Ascending aorta (tissue), 2 donors: ENCODE results near the gene SGSM1. TPM values are rescaled to one million over a fixed set of nuclear protein-coding genes. Genes with fewer than 3 reads are reported as not detected.

Experiments used
- DNase-seq, 2 donors: peaks; one replicate each; pipeline ENCODE4 v3.0.0-alpha.2; 2019; ENCODE audit warnings: low spot score in 2 of 2
- H3K27ac ChIP-seq, 2 donors: fragments of 200-600 bp; sonication (generic); one replicate each; pipeline ENCODE4 v1.5.1; 2016 to 2017; ENCODE audit warnings: mild to moderate bottlenecking in 1 of 2
- H3K27me3 ChIP-seq: fragments of 200-600 bp; sonication (generic); one replicate; pipeline ENCODE4 v1.5.1; 2017
- H3K36me3 ChIP-seq, 2 donors: fragments of 200-600 bp; sonication (generic); one replicate each; pipeline ENCODE4 v1.5.1; 2016
- H3K4me1 ChIP-seq, 2 donors: fragments of 200-600 bp; sonication (generic); one replicate each; pipeline ENCODE4 v1.5.1; 2016 to 2017; ENCODE audit warnings: mild to moderate bottlenecking in 1 of 2
- H3K4me3 ChIP-seq, 2 donors: fragments of 200-600 bp; sonication (generic); one replicate each; pipeline ENCODE4 v1.5.1; 2016 to 2017; ENCODE audit warnings: mild to moderate bottlenecking in 1 of 2
- H3K9me3 ChIP-seq, 2 donors: fragments of 200-600 bp; sonication (generic); one replicate each; pipeline ENCODE4 v1.5.1; 2016
- CTCF ChIP-seq, 3 experiments: fragments of 200-600 bp in 2 of 3; fragments of 450-650 bp in 1 of 3; sonication (generic) in 2 of 3; IDR thresholded peaks; one replicate each; pipeline ENCODE4 v1.5.1; 2016 to 2019; ENCODE audit warnings: antibody characterized with exemption in 3 of 3, mild to moderate bottlenecking in 1 of 3, moderate library complexity in 1 of 3
- intact Hi-C: fragments of 100-400 bp; cut with DNase I; formaldehyde crosslinking; loops from one replicate; pipeline ENCODE4 v1.15.1; 2023
- total RNA-seq: library from RNA; depleted of rRNA; stranded (reverse); fragments of >200 nt; gene quantifications from one replicate; pipeline ENCODE4 v1.1.0, GENCODE V29; 2016

Gene SGSM1
- total RNA-seq, 1 donor from 2014 or later = 4.2 TPM

GRCh38 chr22:24887260-24887659, 81.2 kb downstream of the SGSM1 start:
- Histone ChIP-seq H3K9me3 (no peaks in the 10 kb centered on the region), H3K27me3 (no peaks in the 10 kb centered on the region), H3K4me3 (no peak overlapping the region), H3K27ac (no peak overlapping the region), H3K4me1 (no peaks in the 10 kb centered on the region), H3K36me3 (peaks cover 7 to 33% of the 10 kb centered on the region in 2 donors)
- intact Hi-C loops = no loop called here
- no peak for DNase-seq
- TF ChIP-seq CTCF (IDR thresholded peaks at IDR 0.05) = no peak

- Histone ChIP-seq H3K27ac (peak overlapping the region; percentile 82 to 84), H3K4me1 (peaks cover 0 to 13% of the 10 kb centered on the region in 2 donors), H3K9me3 (no peaks in the 10 kb centered on the region), H3K36me3 (peaks cover 4 to 8% of the 10 kb centered on the region in 2 donors), H3K4me3 (peak overlapping the region in 1 of 2 donors; percentile 17), H3K27me3 (no peaks in the 10 kb centered on the region)
- intact Hi-C loops = loop anchor here (2.0 to 10.0 kb wide), 2 partner anchors 83 to 851 kb away; partner anchors contain the start of gene MYO18B
- no peak for TF ChIP-seq CTCF (IDR thresholded peaks at IDR 0.05)
- DNase-seq = no peak
These were observed 87.5 kb downstream of the SGSM1 start for GRCh38 chr22:24893341-24894070.

DNA sequence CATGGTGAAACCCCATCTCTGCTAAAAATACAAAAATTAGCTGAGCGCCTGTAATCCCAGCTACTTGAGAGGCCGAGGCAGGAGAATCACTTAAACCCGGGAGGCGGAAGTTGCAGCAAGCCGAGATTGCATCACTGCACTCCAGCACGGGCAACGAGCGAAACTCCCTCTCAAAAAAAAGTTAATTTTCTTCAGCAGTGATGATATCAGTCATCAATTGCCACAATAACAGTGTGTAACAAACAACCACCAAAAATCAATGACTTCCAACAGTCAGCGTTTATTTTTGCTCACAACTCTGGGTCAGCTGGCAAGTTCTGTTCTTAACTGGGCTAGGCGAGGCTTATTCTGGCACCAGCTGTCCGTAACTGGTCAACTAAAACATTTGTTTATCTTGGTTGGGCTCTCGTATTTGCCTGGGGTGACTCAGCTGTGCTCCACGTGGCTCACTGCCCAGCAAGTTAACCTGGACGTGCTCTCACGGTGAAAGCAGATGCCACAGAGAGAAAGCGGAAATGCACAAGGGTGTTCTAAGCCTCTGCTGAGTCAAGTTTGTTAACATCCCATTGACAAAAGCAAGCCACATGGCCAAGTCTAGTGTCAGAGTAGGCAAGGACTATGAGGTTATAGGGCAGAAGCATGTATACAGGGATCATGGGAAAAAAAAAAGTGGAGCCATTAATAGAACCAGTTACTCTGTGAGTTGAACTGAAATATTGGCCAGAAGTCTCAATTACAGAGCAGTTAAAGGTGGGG, 88.4 kb downstream of the SGSM1 start:
- TF ChIP-seq CTCF (IDR thresholded peaks at IDR 0.05) = no peak
- no peaks in the 10 kb centered on the region for H3K9me3 ChIP-seq

DNA sequence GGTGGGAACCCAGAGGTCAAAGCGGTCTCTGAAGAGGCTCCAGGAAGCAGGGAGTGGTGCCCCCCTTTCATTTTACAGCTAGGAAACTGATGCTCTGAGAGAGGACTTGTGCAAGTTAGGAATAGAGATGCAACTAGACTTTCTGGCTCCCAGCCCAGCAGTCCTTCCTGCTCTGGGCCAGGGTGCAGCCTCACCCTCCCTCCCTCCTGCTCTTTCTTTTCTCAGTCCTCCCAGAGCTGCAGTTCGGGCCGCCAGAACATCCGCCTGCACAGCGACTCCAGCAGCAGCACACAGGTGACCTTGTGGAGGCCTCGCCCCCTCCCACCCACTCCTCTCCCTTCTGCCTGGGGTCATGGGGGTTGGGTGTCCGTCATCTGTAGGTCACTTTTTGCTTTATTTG, 89.0 kb downstream of the SGSM1 start:
- intact Hi-C loops = loop anchor here (2.0 to 10.0 kb wide), 2 partner anchors 84 to 850 kb away; partner anchors contain the start of gene MYO18B
- peaks cover 0 to 13% of the 10 kb centered on the region in 2 donors for H3K4me1 ChIP-seq
- no peak for TF ChIP-seq CTCF (IDR thresholded peaks at IDR 0.05)
- peak; percentile 20 to 85 for DNase-seq
- peak overlapping the region; percentile 82 to 84 for H3K27ac ChIP-seq
- no peaks in the 10 kb centered on the region for H3K9me3 ChIP-seq
- H3K4me3 ChIP-seq = peak overlapping the region in 1 of 2 donors; percentile 45
- no peaks in the 10 kb centered on the region for H3K27me3 ChIP-seq
- H3K36me3 ChIP-seq = peaks cover 12% of the 10 kb centered on the region in 2 donors

More for the DNA sequence above, 88.4 kb downstream of the SGSM1 start:
- DNase-seq = peak; percentile 78 to 96
- Histone ChIP-seq H3K4me1 (peaks cover 0 to 13% of the 10 kb centered on the region in 2 donors), H3K27ac (peak overlapping the region; percentile 82 to 84), H3K36me3 (peaks cover 9 to 12% of the 10 kb centered on the region in 2 donors), H3K4me3 (peak overlapping the region; percentile 17 to 45), H3K27me3 (no peaks in the 10 kb centered on the region)
- intact Hi-C loops = loop anchor here (2.0 to 10.0 kb wide), 2 partner anchors 84 to 850 kb away; partner anchors contain the start of gene MYO18B

DNA sequence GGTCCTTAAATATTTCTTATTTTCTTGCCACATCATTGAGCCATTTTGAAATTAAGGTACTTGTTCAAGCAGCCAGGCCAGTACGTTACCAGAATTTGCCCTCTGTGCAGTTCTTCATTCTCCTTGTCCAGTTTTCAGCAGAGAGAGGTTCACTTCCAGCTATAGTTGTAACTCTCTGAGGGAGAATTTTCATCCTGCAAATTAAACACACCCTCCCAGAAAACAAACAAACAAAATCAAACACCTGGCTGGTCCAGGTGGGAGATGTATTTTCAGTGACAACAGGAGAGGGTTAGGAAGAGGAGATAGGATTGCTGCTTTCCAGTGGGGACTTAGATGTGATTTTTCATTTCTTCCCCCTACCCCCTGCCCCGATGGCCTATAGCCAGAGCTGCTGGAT, 95.4 kb downstream of the SGSM1 start:
- Histone ChIP-seq H3K27ac (no peak overlapping the region), H3K9me3 (peaks cover 8 to 9% of the 10 kb centered on the region in 2 donors), H3K36me3 (peaks cover 33 to 62% of the 10 kb centered on the region in 2 donors), H3K4me3 (no peak overlapping the region), H3K4me1 (no peaks in the 10 kb centered on the region), H3K27me3 (no peaks in the 10 kb centered on the region)
- DNase-seq = no peak
- TF ChIP-seq CTCF (IDR thresholded peaks at IDR 0.05) = no peak
- intact Hi-C loops = no loop called here
